Activated T-helper 2 cell treated with anti-CD3 and anti-CD28 coated beads, Interferon-gamma antibody, Interleukin-2, Interleukin-4, amounts not matched to agents 10 μg/mL and 5 μg/mL and 100 μg/mL, durations not matched to agents 14 hours and 24 hours and 36 hours (primary cell): Measurements from ENCODE around the gene GALNT10. TPM values are rescaled to one million over a fixed set of nuclear protein-coding genes. Genes with fewer than 3 reads are reported as not detected.

Source experiments
- DNase-seq: peaks from one replicate; pipeline ENCODE4 v3.0.0; 2021; ENCODE audit warnings: low spot score
- H3K27ac Mint-ChIP-seq: one replicate; pipeline ENCODE4 v1.8.0; 2021; ENCODE audit warnings: mixed read lengths
- H3K27me3 Mint-ChIP-seq: one replicate; pipeline ENCODE4 v1.8.0; 2021; ENCODE audit warnings: low read depth, mixed read lengths
- H3K36me3 Mint-ChIP-seq: one replicate; pipeline ENCODE4 v1.8.0; 2021; ENCODE audit warnings: low read depth, mixed read lengths
- H3K4me1 Mint-ChIP-seq: one replicate; pipeline ENCODE4 v1.8.0; 2021; ENCODE audit warnings: low read depth, mixed read lengths
- H3K4me3 Mint-ChIP-seq: one replicate; pipeline ENCODE4 v1.8.0; 2021; ENCODE audit warnings: low read depth, mild to moderate bottlenecking, moderate library complexity, mixed read lengths
- H3K9me3 Mint-ChIP-seq: one replicate; pipeline ENCODE4 v1.8.0; 2021; ENCODE audit warnings: mixed read lengths
- intact Hi-C: fragments of 100-400 bp; cut with micrococcal nuclease; formaldehyde crosslinking; loops from one replicate; pipeline ENCODE4 v1.15.1; 2023
- total RNA-seq: library from RNA; stranded (reverse); gene quantifications from 2 replicates; pipeline ENCODE4 v1.2.3, GENCODE V29; 2022

GALNT10 gene
- total RNA-seq, 1 donor from 2014 or later = 35.5 TPM

GRCh38 chr5:154199671-154200220 is 9.2 kb downstream of the GALNT10 start:
- Mint-ChIP-seq H3K27me3 (no peaks in the 10 kb centered on the region), H3K36me3 (peaks cover 47% of the 10 kb centered on the region), H3K4me3 (no peak overlapping the region), H3K27ac (no peak overlapping the region), H3K9me3 (no peaks in the 10 kb centered on the region), H3K4me1 (peaks cover 61% of the 10 kb centered on the region)
- intact Hi-C loops = loop anchor here (2.0 to 10.0 kb wide), 5 partner anchors 37 to 555 kb away; partner anchors contain the start of genes LARP1 and SAP30L
- DNase-seq = no peak

DNA sequence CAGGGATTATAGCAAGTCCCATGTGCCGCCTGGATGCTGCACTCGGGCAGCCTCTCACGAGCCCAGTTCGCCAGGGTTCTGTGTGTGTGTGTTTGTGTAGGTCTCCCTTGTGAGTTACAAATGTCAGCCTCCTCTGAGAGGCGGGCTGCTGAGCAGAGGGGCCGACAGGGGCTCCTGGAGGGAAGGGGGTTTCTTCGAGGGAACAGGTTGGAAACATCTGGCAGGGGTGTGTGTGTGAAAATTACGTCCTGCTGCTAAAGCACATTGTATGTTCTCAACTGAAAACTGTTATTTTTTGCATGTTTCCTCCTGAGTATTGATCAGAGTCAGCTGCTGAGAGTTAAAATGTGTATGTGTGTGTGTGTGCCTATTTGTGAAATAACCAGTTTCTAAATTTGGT is 9.7 kb downstream of the GALNT10 start:
- DNase-seq = no peak
- Mint-ChIP-seq H3K4me3 (no peak overlapping the region), H3K36me3 (peaks cover 48% of the 10 kb centered on the region), H3K27me3 (no peaks in the 10 kb centered on the region), H3K9me3 (no peaks in the 10 kb centered on the region), H3K4me1 (peaks cover 63% of the 10 kb centered on the region), H3K27ac (no peak overlapping the region)
- intact Hi-C loops = no loop called here

GRCh38 chr5:154201108-154201769 is 10.7 kb downstream of the GALNT10 start:
- Mint-ChIP-seq H3K9me3 (no peaks in the 10 kb centered on the region), H3K4me3 (no peak overlapping the region), H3K27ac (peak overlapping the region; percentile 11), H3K4me1 (peaks cover 62% of the 10 kb centered on the region), H3K36me3 (peaks cover 42% of the 10 kb centered on the region), H3K27me3 (no peaks in the 10 kb centered on the region)
- intact Hi-C loops = no loop called here
- no peak for DNase-seq

DNA sequence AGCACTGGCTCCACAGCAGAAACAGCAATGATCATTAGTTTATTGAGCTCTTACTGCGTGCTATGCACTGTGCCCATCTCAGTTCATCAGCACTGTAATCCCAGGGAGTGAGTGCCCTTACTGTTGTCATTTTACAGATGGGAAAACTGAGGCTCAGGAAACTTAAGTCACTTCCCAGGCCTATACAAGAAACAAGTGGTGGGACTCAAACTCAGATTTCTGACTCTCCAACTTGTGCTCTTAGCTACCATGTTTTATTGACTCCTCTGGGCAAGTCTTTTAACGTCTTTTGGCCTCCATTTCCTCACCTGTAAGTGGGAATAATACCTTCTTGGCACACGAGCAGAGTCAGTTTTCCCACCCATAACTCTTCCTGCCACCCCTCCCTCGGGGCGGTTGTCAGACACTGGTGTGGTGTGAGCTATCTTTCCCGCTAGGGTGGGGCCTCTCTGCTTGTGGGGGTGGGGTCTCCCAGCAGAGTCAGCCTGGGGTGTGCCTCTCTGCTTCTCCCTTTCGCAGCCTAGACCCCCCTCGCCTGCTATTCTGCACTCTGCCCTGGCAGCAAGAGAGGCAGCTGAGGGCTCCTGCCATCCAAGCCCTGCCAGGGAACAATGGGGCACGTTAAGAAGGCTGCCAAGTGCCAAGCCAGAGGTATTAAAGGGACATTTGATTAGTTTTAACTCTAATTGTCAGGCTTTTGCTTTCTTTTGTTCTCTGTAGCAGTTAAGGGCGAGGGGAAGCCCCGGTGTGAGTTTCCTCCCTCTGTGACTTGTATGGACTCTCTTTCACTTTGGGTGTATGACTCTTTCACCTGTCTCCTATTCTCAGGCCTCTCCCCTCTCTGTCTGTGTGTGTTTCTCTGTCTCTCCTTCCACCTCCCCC is 12.1 kb downstream of the GALNT10 start:
- Mint-ChIP-seq H3K9me3 (no peaks in the 10 kb centered on the region), H3K4me1 (peaks cover 49% of the 10 kb centered on the region), H3K27me3 (no peaks in the 10 kb centered on the region), H3K27ac (peak overlapping the region; percentile 73), H3K4me3 (peak overlapping the region; percentile 57), H3K36me3 (peaks cover 37% of the 10 kb centered on the region)
- peak; percentile 40 for DNase-seq
- intact Hi-C loops = loop anchor here (1.0 kb wide), 1 partner anchor 12 kb away; no protein-coding TSS in a partner anchor

GRCh38 chr5:154203798-154204578 is 13.5 kb downstream of the GALNT10 start:
- Mint-ChIP-seq H3K4me3 (no peak overlapping the region), H3K27ac (peak overlapping the region; percentile 73), H3K4me1 (peaks cover 35% of the 10 kb centered on the region), H3K36me3 (peaks cover 38% of the 10 kb centered on the region), H3K9me3 (no peaks in the 10 kb centered on the region), H3K27me3 (no peaks in the 10 kb centered on the region)
- intact Hi-C loops = loop anchor here (1.0 kb wide), 1 partner anchor 10 kb away; no protein-coding TSS in a partner anchor
- no peak for DNase-seq

- DNase-seq = no peak
- Mint-ChIP-seq H3K4me1 (peaks cover 26% of the 10 kb centered on the region), H3K27me3 (no peaks in the 10 kb centered on the region), H3K4me3 (no peak overlapping the region), H3K27ac (no peak overlapping the region), H3K9me3 (no peaks in the 10 kb centered on the region), H3K36me3 (peaks cover 41% of the 10 kb centered on the region)
- intact Hi-C loops = no loop called here
These were observed 15.0 kb downstream of the GALNT10 start for GRCh38 chr5:154205441-154206117.

- Mint-ChIP-seq H3K4me1 (peaks cover 30% of the 10 kb centered on the region), H3K36me3 (peaks cover 42% of the 10 kb centered on the region), H3K4me3 (no peak overlapping the region), H3K27me3 (no peaks in the 10 kb centered on the region), H3K27ac (no peak overlapping the region), H3K9me3 (no peaks in the 10 kb centered on the region)
- intact Hi-C loops = no loop called here
- no peak for DNase-seq
These were observed 15.8 kb downstream of the GALNT10 start for GRCh38 chr5:154206311-154206710.

DNA sequence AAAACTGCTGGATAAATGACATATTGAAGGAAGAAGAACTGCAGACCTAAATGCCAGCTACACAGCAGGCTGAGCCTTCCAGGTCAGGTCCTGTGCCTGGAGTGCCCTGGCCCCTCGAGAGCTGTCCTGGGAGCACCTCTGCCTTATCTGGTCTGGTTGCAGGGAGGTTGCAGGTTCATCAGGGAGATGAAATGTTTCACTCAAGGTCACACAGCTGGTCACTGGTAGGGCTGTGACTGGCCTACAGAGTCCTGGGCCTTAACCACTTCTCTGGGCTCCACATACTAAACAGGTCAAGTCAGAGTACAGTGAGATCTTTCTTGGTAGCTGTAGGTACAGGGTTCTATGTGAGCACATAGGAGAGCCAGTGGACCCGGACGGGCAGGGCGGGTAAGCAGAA is 16.7 kb downstream of the GALNT10 start:
- Mint-ChIP-seq H3K27me3 (no peaks in the 10 kb centered on the region), H3K36me3 (peaks cover 47% of the 10 kb centered on the region), H3K27ac (no peak overlapping the region), H3K9me3 (no peaks in the 10 kb centered on the region), H3K4me3 (no peak overlapping the region), H3K4me1 (peaks cover 31% of the 10 kb centered on the region)
- intact Hi-C loops = no loop called here
- no peak for DNase-seq

DNA sequence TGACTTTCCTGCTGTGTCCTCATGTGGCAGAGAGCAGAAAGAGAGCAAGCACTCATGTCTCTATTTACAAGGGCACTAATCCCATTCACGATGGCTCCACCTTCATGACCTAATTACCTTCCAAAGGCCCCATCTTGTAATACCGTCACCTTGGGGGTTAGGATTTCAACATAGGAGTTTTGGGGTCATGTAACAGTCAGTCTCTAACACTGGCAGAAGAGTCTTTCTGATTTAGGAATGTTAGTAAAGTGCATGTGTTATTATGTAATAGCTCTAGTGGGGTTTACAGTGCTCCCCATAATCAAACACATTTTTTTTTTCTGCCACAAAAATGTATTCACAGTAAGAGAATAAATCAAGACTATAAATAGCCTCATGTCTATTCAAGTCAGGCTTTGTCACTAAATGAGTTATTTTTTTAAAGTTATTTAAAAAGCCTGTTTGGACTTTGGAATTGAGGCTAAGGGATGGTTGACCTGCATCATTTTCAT is 19.1 kb downstream of the GALNT10 start:
- H3K4me1 Mint-ChIP-seq = peaks cover 24% of the 10 kb centered on the region

GRCh38 chr5:154210163-154210562 is 19.6 kb downstream of the GALNT10 start:
- DNase-seq = no peak
- Mint-ChIP-seq H3K36me3 (peaks cover 48% of the 10 kb centered on the region), H3K4me3 (no peak overlapping the region), H3K4me1 (peaks cover 26% of the 10 kb centered on the region), H3K27ac (no peak overlapping the region), H3K9me3 (no peaks in the 10 kb centered on the region), H3K27me3 (no peaks in the 10 kb centered on the region)
- intact Hi-C loops = loop anchor here (5.0 to 10.0 kb wide), 2 partner anchors 67 to 645 kb away; partner anchors contain the start of genes CNOT8 and FAXDC2

More for the DNA sequence above, 19.1 kb downstream of the GALNT10 start:
- Mint-ChIP-seq H3K9me3 (no peaks in the 10 kb centered on the region), H3K27me3 (no peaks in the 10 kb centered on the region), H3K36me3 (peaks cover 51% of the 10 kb centered on the region), H3K27ac (no peak overlapping the region), H3K4me3 (no peak overlapping the region)
- intact Hi-C loops = loop anchor here (5.0 to 10.0 kb wide), 2 partner anchors 68 to 645 kb away; partner anchors contain the start of genes CNOT8 and FAXDC2
- DNase-seq = no peak

DNA sequence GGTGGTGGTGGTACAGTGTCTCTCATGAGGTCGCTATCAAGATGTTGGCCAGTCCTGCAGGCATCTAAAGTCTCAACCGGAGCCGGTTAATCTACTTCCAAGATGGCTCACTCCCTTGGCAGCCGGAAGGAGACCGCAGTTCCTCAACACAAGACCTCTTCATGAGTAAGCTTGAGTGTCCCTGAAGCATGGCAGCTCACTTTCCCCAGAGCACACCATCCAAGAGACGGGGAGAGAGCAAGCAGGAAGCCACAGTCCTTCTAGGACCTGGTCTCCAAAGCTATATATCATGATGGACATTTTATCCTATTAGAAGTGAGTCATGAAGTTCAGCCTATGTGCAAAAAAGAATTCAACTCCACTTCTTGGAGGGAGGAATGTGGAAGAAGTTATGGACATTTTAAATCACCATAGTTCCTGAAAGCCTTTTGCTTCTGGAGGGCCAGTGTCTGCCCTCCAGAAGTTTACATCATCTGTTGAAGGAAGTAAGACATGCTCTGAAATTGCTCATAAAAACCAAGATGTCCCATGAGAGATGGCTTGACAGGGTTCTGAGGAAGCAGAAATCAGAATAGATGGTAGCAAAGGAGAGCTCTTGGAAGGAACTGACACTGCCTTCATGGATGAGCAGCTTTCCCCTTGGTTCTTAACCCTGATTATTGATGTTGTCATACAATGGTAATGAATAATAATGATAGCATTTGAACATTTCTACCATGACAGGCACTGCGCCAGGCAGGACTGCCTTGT is 21.3 kb downstream of the GALNT10 start:
- no peak overlapping the region for H3K4me3 Mint-ChIP-seq
- peaks cover 33% of the 10 kb centered on the region for H3K4me1 Mint-ChIP-seq
- no peak for DNase-seq
- H3K27ac Mint-ChIP-seq = peak overlapping the region; percentile 8
- H3K9me3 Mint-ChIP-seq = no peaks in the 10 kb centered on the region
- intact Hi-C loops = loop anchor here (5.0 to 10.0 kb wide), 2 partner anchors 65 to 643 kb away; partner anchors contain the start of genes CNOT8 and FAXDC2
- no peaks in the 10 kb centered on the region for H3K27me3 Mint-ChIP-seq
- H3K36me3 Mint-ChIP-seq = peaks cover 49% of the 10 kb centered on the region
